Activated CD4-positive, alpha-beta memory T cell treated with anti-CD3 and anti-CD28 coated beads, Interleukin-2, amount 10 ng/mL, durations not matched to agents 7 days and 5 days (primary cell): ENCODE results near the gene MSANTD4. TPM values are rescaled to one million over a fixed set of nuclear protein-coding genes. Genes with fewer than 3 reads are reported as not detected.

Source experiments
- CTCF ChIA-PET: fragments of 350-600 bp; sonication (Branson Sonifier 250); formaldehyde crosslinking; loops from one replicate; lab custom pipeline; 2021; ENCODE audit warnings: antibody characterized with exemption, inconsistent platforms; lab: Charles Lee
- POLR2A ChIA-PET: fragments of 350-600 bp; sonication (Branson Sonifier 250); formaldehyde crosslinking; loops from one replicate; lab custom pipeline; 2021; ENCODE audit warnings: antibody characterized with exemption; lab: Charles Lee
- DNase-seq: peaks from one replicate; pipeline ENCODE4 v3.0.0-alpha.2; 2020
- H3K27ac Mint-ChIP-seq: one replicate; pipeline ENCODE4 v1.8.0; 2021; ENCODE audit warnings: mild to moderate bottlenecking, mixed read lengths
- H3K27me3 Mint-ChIP-seq: one replicate; pipeline ENCODE4 v1.8.0; 2021; ENCODE audit warnings: mixed read lengths
- H3K36me3 Mint-ChIP-seq: one replicate; pipeline ENCODE4 v1.8.0; 2021; ENCODE audit warnings: low read depth, mixed read lengths
- H3K4me1 Mint-ChIP-seq: one replicate; pipeline ENCODE4 v1.8.0; 2021; ENCODE audit warnings: mixed read lengths
- H3K4me3 Mint-ChIP-seq: one replicate; pipeline ENCODE4 v1.8.0; 2021; ENCODE audit warnings: mild to moderate bottlenecking, mixed read lengths
- H3K9me3 Mint-ChIP-seq: one replicate; pipeline ENCODE4 v1.8.0; 2021; ENCODE audit warnings: mixed read lengths
- total RNA-seq, 2 experiments: library from RNA; stranded (reverse); gene quantifications; one replicate each; pipeline ENCODE4 v1.2.3, GENCODE V29; 2021

MSANTD4 gene
- total RNA-seq, 2 experiments from 2014 or later, result 14.7 to 16.7 TPM

DNA sequence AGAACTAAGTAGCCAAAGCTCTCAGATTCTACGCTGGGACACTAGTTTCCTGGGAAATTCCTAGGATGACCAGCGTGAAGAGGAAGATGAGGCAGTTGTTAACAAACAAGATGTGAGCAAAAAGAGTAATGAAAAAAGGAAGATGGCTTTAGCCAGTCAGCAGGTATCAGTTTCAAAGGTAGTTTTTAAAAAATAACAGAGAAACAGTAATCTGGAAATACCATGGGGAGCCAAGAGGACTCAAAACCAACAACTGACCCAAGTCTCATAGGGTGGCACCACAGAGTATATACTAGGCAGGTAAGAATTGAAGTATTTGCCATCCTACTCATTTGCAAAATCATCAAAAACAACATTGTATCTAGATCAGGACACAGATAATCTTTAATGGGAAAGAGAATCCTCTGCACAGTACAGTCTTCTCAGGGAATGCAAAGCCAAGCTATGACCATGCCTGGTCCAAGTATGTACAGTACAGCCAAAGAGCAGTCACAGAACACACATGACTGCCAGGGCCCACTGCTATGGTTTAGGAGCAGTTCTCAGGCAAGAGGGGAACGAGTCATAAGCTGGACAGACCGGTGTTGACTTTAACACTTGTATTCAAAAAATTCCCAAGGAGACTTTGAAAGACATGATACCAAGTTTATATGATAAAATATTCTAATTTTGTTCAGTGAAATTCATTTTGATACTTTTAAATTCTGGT, 20.6 kb downstream of the MSANTD4 start:
- Mint-ChIP-seq H3K27ac (no peak overlapping the region), H3K9me3 (peaks cover 9% of the 10 kb centered on the region), H3K4me3 (no peak overlapping the region), H3K4me1 (no peaks in the 10 kb centered on the region), H3K27me3 (no peaks in the 10 kb centered on the region), H3K36me3 (peaks cover 49% of the 10 kb centered on the region)
- ChIA-PET CTCF (no interaction called here), POLR2A (no interaction called here)
- DNase-seq, result no peak

GRCh38 chr11:105991888-105992287, 30.2 kb downstream of the MSANTD4 start:
- no peak for DNase-seq
- no peaks in the 10 kb centered on the region for H3K4me1 Mint-ChIP-seq
- ChIA-PET POLR2A (no interaction called here), CTCF (no interaction called here)
- peaks cover 5% of the 10 kb centered on the region for H3K9me3 Mint-ChIP-seq
- H3K27ac Mint-ChIP-seq, result no peak overlapping the region
- no peaks in the 10 kb centered on the region for H3K27me3 Mint-ChIP-seq
- H3K36me3 Mint-ChIP-seq, result peaks cover 18% of the 10 kb centered on the region
- H3K4me3 Mint-ChIP-seq, result no peak overlapping the region

- Mint-ChIP-seq H3K27ac (no peak overlapping the region), H3K4me1 (no peaks in the 10 kb centered on the region), H3K27me3 (no peaks in the 10 kb centered on the region), H3K9me3 (peaks cover 3% of the 10 kb centered on the region), H3K36me3 (peaks cover 10% of the 10 kb centered on the region), H3K4me3 (no peak overlapping the region)
- ChIA-PET CTCF (no interaction called here), POLR2A (no interaction called here)
- no peak for DNase-seq
These were observed 32.9 kb downstream of the MSANTD4 start for GRCh38 chr11:105989124-105989523.

DNA sequence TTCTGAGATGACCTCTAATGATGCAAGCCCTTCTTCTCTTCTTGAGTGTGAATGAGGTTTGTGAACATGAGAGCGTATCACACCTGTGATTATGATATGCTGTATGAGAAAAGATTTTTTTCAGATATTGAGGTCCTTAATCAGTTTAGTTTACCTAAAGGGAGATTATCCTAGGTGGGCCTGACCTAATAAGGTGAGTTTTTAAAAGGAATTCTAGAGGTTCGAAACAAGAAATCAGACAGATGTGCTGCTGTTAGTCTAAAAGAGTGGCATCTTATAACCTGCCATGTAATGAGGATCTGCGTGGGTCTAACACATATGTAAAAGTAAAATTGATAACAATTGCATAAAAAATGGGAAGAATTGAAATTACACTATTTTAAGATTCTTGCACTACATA, 33.8 kb downstream of the MSANTD4 start:
- Mint-ChIP-seq H3K4me1 (no peaks in the 10 kb centered on the region), H3K27ac (no peak overlapping the region), H3K27me3 (no peaks in the 10 kb centered on the region), H3K36me3 (peaks cover 4% of the 10 kb centered on the region), H3K9me3 (no peaks in the 10 kb centered on the region), H3K4me3 (no peak overlapping the region)
- ChIA-PET POLR2A (no interaction called here), CTCF (no interaction called here)
- DNase-seq, result no peak

GRCh38 chr11:105986554-105986953, 35.5 kb downstream of the MSANTD4 start:
- Mint-ChIP-seq H3K9me3 (no peaks in the 10 kb centered on the region), H3K27ac (no peak overlapping the region), H3K4me3 (no peak overlapping the region), H3K4me1 (no peaks in the 10 kb centered on the region), H3K27me3 (no peaks in the 10 kb centered on the region), H3K36me3 (no peaks in the 10 kb centered on the region)
- POLR2A ChIA-PET, result no interaction called here
- CTCF ChIA-PET, result no interaction called here
- DNase-seq, result no peak

DNA sequence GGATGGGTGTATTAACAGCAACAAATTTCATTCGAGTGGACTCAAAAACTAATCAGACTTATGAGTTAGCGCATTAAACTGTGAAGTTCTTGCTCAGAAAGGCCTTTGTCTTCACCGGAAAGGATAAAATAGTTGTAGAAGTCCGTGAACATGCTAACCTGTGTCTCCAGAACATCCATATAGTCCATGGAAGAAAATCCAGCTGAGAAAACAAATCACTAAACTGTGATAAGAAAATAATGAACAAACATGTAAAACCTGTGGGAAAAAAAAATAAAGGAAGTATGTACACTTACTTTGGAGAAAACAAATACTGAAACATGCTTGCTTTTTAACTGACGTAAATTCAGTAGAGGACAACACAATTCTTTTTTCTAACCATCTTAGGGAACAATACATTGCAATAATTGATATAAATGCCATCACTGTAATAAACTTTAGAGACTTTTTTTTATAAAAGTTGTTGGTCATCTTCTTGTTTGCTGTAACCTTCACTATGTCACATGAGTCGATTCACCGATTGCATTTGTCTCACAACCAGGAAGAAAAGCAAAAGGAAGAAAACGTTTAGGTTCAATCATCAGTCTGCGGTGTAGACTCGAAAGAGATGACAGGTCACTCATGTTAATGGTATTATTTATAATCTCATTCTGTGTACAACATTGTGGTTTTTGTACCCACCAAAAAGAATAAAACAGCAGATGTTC, 41.9 kb downstream of the MSANTD4 start:
- no peak overlapping the region for H3K4me3 Mint-ChIP-seq
- H3K27me3 Mint-ChIP-seq, result peaks cover 2% of the 10 kb centered on the region
- no peak overlapping the region for H3K27ac Mint-ChIP-seq
- no peaks in the 10 kb centered on the region for H3K4me1 Mint-ChIP-seq
- no peaks in the 10 kb centered on the region for H3K36me3 Mint-ChIP-seq
- DNase-seq, result no peak
- POLR2A ChIA-PET, result no interaction called here
- CTCF ChIA-PET, result no interaction called here
- H3K9me3 Mint-ChIP-seq, result no peaks in the 10 kb centered on the region

DNA sequence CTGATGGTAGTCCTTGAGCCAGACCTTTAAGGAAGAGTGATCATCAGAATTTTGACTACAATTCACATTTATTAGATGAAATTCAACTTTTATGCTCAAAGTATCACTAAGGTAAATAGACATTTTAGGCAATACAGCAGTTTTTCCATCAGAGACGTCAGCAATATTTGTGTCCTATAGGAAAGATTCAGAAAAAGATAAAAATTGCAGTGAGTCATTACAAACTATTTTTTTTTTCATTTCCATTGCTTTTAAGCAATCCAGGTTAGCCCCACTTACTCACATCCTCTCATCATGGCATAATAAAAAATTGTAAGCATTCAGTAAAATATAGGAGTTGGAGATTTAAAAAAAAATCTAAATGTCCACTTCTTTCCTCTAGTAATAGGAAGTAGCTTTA, 46.9 kb downstream of the MSANTD4 start:
- no peak overlapping the region for H3K4me3 Mint-ChIP-seq
- no peaks in the 10 kb centered on the region for H3K9me3 Mint-ChIP-seq
- POLR2A ChIA-PET, result no interaction called here
- DNase-seq, result no peak
- no peaks in the 10 kb centered on the region for H3K4me1 Mint-ChIP-seq
- CTCF ChIA-PET, result no interaction called here
- peaks cover 2% of the 10 kb centered on the region for H3K27me3 Mint-ChIP-seq
- H3K36me3 Mint-ChIP-seq, result no peaks in the 10 kb centered on the region
- no peak overlapping the region for H3K27ac Mint-ChIP-seq

- Mint-ChIP-seq H3K27ac (no peak overlapping the region), H3K4me3 (no peak overlapping the region), H3K9me3 (no peaks in the 10 kb centered on the region), H3K27me3 (no peaks in the 10 kb centered on the region), H3K4me1 (no peaks in the 10 kb centered on the region), H3K36me3 (no peaks in the 10 kb centered on the region)
- ChIA-PET CTCF (no interaction called here), POLR2A (no interaction called here)
- DNase-seq, result no peak
These were observed 52.3 kb downstream of the MSANTD4 start for GRCh38 chr11:105969756-105970155.

- DNase-seq, result no peak
- CTCF ChIA-PET, result no interaction called here
- H3K36me3 Mint-ChIP-seq, result no peaks in the 10 kb centered on the region
- no peak overlapping the region for H3K27ac Mint-ChIP-seq
- H3K4me3 Mint-ChIP-seq, result no peak overlapping the region
- H3K27me3 Mint-ChIP-seq, result no peaks in the 10 kb centered on the region
- no peaks in the 10 kb centered on the region for H3K9me3 Mint-ChIP-seq
- H3K4me1 Mint-ChIP-seq, result no peaks in the 10 kb centered on the region
- POLR2A ChIA-PET, result no interaction called here
These were observed 53.9 kb downstream of the MSANTD4 start for GRCh38 chr11:105968021-105968697.

DNA sequence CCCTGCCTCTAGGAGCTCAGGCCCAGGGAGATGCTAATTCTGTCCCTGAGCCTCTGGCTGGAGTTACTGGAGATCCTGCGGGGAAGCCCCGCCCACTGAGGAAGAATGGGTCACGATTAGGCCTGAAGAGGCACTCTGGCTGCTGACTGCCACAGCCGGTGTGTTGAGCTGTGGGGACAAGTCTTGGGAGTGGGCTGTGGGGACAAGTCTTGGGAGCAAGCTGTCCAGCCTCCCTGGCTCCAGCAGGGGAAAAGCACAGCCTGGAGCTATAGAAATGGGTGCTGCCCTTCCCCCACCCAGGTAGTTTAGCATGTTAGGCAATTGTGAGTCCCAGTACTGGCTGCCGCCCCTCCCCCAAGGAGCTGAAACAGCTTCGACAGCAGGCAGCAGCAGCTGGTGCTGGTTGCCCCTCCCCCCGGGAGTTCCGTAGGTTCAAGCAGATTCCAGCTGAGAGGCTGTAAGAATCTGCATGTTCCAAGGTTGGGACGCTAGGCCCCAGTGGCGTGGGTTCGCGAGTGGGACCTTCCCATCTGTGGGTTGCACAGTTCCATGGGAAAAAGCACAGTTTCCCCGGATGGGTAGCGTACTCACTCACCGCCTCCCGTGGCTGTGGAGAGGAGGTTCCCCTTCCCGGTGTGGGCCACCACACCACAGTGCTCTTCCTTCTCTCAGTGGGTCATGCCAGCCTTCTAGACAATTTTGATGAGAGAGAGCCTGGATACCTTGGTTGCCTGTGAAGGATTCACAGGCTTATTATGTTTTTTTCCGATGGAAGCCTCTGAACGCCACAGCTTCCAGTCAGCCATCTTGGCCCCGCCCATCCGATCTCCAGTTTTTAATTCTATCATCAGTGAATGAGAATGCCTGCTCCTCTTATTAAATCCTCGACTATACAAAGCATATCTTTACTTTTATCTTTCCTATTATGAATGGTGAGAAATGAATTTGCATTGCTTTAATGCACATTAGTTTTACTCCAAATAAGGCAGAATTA, 61.5 kb downstream of the MSANTD4 start:
- POLR2A ChIA-PET, result no interaction called here
- Mint-ChIP-seq H3K27ac (no peak overlapping the region), H3K36me3 (no peaks in the 10 kb centered on the region), H3K4me1 (no peaks in the 10 kb centered on the region), H3K9me3 (peaks cover 2% of the 10 kb centered on the region), H3K4me3 (no peak overlapping the region), H3K27me3 (no peaks in the 10 kb centered on the region)
- no peak for DNase-seq
- CTCF ChIA-PET, result no interaction called here
